Gastrocnemius medialis (tissue), 4 donors: ENCODE measurements around the gene TNFRSF6B.

ENCODE experiments used
- CTCF ChIP-seq, 5 experiments: fragments of 450-650 bp in 3 of 5; fragments of 200-600 bp in 2 of 5; sonication (generic) in 2 of 5; IDR thresholded peaks in 4 of 5; conservative IDR thresholded peaks in 1 of 5; 1 replicate in 4 of 5; 2 replicates in 1 of 5; pipeline ENCODE4 v1.5.1; 2016 to 2019; ENCODE audit warnings: antibody characterized with exemption in 5 of 5, mild to moderate bottlenecking in 3 of 5, moderate library complexity in 3 of 5
- POLR2A ChIP-seq, 2 donors: fragments of 450-650 bp; IDR thresholded peaks; one replicate each; pipeline ENCODE4 v1.6.1; 2017; ENCODE audit warnings: antibody characterized with exemption in 2 of 2, mild to moderate bottlenecking in 2 of 2, moderate library complexity in 2 of 2

- TF ChIP-seq CTCF (IDR thresholded peaks at IDR 0.05 in 4 of 5, conservative IDR thresholded peaks at IDR 0.05 in 1 of 5) (no peak), POLR2A (IDR thresholded peaks at IDR 0.05) (no peak)
These were observed 11.0 kb upstream of the TNFRSF6B start for GRCh38 chr20:63685269-63686026.
